SK-N-SH treated with all-trans-retinoic acid at 6 μM for 48 hours (cell line): ENCODE results near the gene PLN.

Source experiments
- ARNTL ChIP-seq: fragments of 450-650 bp; formaldehyde crosslinking; IDR thresholded peaks from 2 replicates; pipeline ENCODE4 v1.5.0; 2020; ENCODE audit warnings: low read depth, mild to moderate bottlenecking, moderate library complexity, borderline replicate concordance
- BACH2 ChIP-seq: fragments of 250-450 bp; sonication (Bioruptor Pico); IDR thresholded peaks from 2 replicates; pipeline ENCODE4 v1.9.0; 2021; ENCODE audit warnings: mild to moderate bottlenecking, borderline replicate concordance
- ESRRG ChIP-seq: fragments of 250-450 bp; sonication (Bioruptor Pico); IDR thresholded peaks from 2 replicates; pipeline ENCODE4 v1.6.1; 2021; ENCODE audit warnings: mild to moderate bottlenecking
- GLIS3 ChIP-seq: fragments of 250-450 bp; sonication (Bioruptor Pico); IDR thresholded peaks from 2 replicates; pipeline ENCODE4 v1.5.0; 2020; ENCODE audit warnings: mild to moderate bottlenecking, moderate library complexity
- OSR1 ChIP-seq: fragments of 250-450 bp; sonication (Bioruptor Pico); IDR thresholded peaks from 2 replicates; pipeline ENCODE4 v1.8.0; 2022; ENCODE audit warnings: moderate library complexity, mild to moderate bottlenecking, inconsistent platforms
- PPARA ChIP-seq: fragments of 250-450 bp; sonication (Bioruptor Pico); IDR thresholded peaks from 2 replicates; pipeline ENCODE4 v1.5.0; 2020; ENCODE audit warnings: mild to moderate bottlenecking, borderline replicate concordance
- RARB ChIP-seq: fragments of 250-450 bp; sonication (Bioruptor Pico); IDR thresholded peaks from 2 replicates; pipeline ENCODE4 v1.8.0; 2021; ENCODE audit warnings: mild to moderate bottlenecking, moderate library complexity
- TCF4 ChIP-seq: fragments of 250-450 bp; sonication (Bioruptor Pico); IDR thresholded peaks from 2 replicates; pipeline ENCODE4 v1.8.0; 2021; ENCODE audit warnings: mild to moderate bottlenecking, moderate library complexity, borderline replicate concordance
- TOX ChIP-seq: fragments of 250-450 bp; sonication (Bioruptor Pico); IDR thresholded peaks from 2 replicates; pipeline ENCODE4 v1.8.0; 2021; ENCODE audit warnings: mild to moderate bottlenecking, moderate library complexity, borderline replicate concordance
- ZC3H10 ChIP-seq: fragments of 250-450 bp; sonication (Bioruptor Pico); IDR thresholded peaks from 2 replicates; pipeline ENCODE4 v1.5.1; 2021; ENCODE audit warnings: mild to moderate bottlenecking, moderate library complexity
- ZFP3 ChIP-seq: fragments of 250-450 bp; sonication (Bioruptor Pico); IDR thresholded peaks from 2 replicates; pipeline ENCODE4 v1.5.0; 2020; ENCODE audit warnings: mild to moderate bottlenecking, moderate library complexity
- ZFP30 ChIP-seq: fragments of 450-650 bp; formaldehyde crosslinking; IDR thresholded peaks from 2 replicates; pipeline ENCODE4 v1.5.0; 2022; ENCODE audit warnings: mild to moderate bottlenecking, moderate library complexity
- TF ChIP-seq, protein P1 (sequence below): fragments of 250-450 bp; sonication (Bioruptor Pico); IDR thresholded peaks from 2 replicates; pipeline ENCODE4 v1.5.1; 2020; ENCODE audit warnings: low read depth, mild to moderate bottlenecking, moderate library complexity
- TF ChIP-seq, protein P2 (sequence below): fragments of 250-450 bp; sonication (Bioruptor Pico); IDR thresholded peaks from 2 replicates; pipeline ENCODE4 v1.8.0; 2020; ENCODE audit warnings: mild to moderate bottlenecking, moderate library complexity, borderline replicate concordance

DNA sequence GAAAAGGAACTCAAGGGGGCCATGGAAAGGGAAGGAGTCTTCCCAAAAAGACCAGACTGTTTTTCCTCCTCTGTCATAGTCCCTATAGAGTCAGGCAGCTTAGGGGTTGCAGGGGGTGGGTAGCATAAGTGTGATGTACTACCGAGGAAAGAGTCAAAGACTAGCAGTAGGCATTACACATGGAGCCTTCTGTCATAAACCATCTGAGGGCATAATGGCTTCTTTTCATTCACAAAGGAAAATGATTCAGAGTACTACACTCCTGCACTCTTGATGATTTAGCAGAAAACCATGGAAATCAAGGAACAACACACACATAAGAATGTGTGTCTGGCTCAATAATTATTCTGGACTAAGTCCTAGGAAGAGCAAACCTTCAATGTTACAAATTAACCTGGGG lies 14.9 kb downstream of the PLN start:
- TF ChIP-seq RARB (CRISPR knock-in tag) (no peak), PPARA (CRISPR knock-in tag) (no peak), TOX (CRISPR knock-in tag) (no peak), ESRRG (CRISPR knock-in tag) (no peak), BACH2 (no peak), GLIS3 (CRISPR knock-in tag) (no peak), ARNTL (no peak), TCF4 (CRISPR knock-in tag) (no peak), ZC3H10 (CRISPR knock-in tag) (no peak), ZFP30 (CRISPR knock-in tag) (no peak), ZFP3 (CRISPR knock-in tag) (no peak), OSR1 (CRISPR knock-in tag) (no peak)
- TF ChIP-seq, protein P1, sequence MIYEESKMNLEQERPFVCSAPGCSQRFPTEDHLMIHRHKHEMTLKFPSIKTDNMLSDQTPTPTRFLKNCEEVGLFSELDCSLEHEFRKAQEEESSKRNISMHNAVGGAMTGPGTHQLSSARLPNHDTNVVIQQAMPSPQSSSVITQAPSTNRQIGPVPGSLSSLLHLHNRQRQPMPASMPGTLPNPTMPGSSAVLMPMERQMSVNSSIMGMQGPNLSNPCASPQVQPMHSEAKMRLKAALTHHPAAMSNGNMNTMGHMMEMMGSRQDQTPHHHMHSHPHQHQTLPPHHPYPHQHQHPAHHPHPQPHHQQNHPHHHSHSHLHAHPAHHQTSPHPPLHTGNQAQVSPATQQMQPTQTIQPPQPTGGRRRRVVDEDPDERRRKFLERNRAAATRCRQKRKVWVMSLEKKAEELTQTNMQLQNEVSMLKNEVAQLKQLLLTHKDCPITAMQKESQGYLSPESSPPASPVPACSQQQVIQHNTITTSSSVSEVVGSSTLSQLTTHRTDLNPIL (CRISPR knock-in tag), result no peak
- TF ChIP-seq, protein P2, sequence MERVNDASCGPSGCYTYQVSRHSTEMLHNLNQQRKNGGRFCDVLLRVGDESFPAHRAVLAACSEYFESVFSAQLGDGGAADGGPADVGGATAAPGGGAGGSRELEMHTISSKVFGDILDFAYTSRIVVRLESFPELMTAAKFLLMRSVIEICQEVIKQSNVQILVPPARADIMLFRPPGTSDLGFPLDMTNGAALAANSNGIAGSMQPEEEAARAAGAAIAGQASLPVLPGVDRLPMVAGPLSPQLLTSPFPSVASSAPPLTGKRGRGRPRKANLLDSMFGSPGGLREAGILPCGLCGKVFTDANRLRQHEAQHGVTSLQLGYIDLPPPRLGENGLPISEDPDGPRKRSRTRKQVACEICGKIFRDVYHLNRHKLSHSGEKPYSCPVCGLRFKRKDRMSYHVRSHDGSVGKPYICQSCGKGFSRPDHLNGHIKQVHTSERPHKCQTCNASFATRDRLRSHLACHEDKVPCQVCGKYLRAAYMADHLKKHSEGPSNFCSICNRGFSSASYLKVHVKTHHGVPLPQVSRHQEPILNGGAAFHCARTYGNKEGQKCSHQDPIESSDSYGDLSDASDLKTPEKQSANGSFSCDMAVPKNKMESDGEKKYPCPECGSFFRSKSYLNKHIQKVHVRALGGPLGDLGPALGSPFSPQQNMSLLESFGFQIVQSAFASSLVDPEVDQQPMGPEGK, result no peak
